ENCODE measurements around the gene UBE2R2.

The UBE2R2 gene

GRCh38 chr9:33932078-33932807, 115.3 kb downstream of the UBE2R2 start:
- H3K4me3 ChIP-seq (ENCODE audit: low read depth, low read length): no peak overlapping the region
- no peak for TF ChIP-seq CTCF (IDR thresholded peaks at IDR 0.05; ENCODE audit: borderline replicate concordance, insufficient read depth, low read depth, low read length)

DNA sequence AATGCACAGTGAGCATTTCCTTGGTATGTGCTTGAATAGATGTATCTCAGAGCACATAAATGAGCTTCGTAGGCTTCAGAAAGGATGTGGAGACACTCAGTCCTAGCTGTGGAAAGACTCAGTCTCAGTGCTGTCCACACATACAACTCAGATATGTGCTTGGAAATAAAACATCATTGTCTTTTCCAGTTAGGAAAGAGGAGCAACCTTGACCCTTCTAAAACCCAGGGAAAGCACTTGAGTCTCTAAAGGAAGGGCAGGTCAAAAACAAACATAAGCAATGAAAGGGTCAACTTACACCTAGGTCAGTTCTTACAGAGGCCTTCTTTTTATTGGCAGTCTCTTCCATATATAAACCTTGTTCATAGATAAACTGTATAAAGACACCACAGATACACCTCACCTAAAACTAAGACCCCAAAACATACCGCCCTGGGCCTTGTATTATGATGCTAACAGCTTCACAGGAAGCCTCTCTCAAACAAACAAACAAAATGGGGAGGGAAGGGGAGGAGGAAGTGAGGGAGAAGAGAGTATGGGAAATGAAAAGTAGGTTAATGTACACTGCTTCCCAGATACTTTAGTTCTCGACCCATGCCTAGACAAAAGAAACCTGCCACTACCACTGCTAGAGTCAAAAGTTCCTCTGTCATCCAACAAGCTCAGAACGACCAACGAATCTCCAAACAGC, 117.4 kb downstream of the UBE2R2 start:
- H3K4me3 ChIP-seq (ENCODE audit: low read depth, low read length): no peak overlapping the region
- no peak for TF ChIP-seq CTCF (IDR thresholded peaks at IDR 0.05; ENCODE audit: borderline replicate concordance, insufficient read depth, low read depth, low read length)

GRCh38 chr9:33939924-33940874, 123.2 kb downstream of the UBE2R2 start:
- H3K4me3 ChIP-seq (ENCODE audit: low read depth, low read length): no peak overlapping the region
- no peak for TF ChIP-seq CTCF (IDR thresholded peaks at IDR 0.05; ENCODE audit: borderline replicate concordance, insufficient read depth, low read depth, low read length)

GRCh38 chr9:33942471-33943083, 125.6 kb downstream of the UBE2R2 start:
- TF ChIP-seq CTCF (IDR thresholded peaks at IDR 0.05; ENCODE audit: borderline replicate concordance, insufficient read depth, low read depth, low read length): no peak
- no peak overlapping the region for H3K4me3 ChIP-seq (ENCODE audit: low read depth, low read length)

GRCh38 chr9:33943389-33943788, 126.4 kb downstream of the UBE2R2 start:
- no peak for TF ChIP-seq CTCF (IDR thresholded peaks at IDR 0.05; ENCODE audit: borderline replicate concordance, insufficient read depth, low read depth, low read length)

GRCh38 chr9:33946779-33947535, 130.0 kb downstream of the UBE2R2 start:
- TF ChIP-seq CTCF (IDR thresholded peaks at IDR 0.05; ENCODE audit: borderline replicate concordance, insufficient read depth, low read depth, low read length): no peak

More at GRCh38 chr9:33943389-33943788, 126.4 kb downstream of the UBE2R2 start:
- H3K4me3 ChIP-seq (ENCODE audit: low read depth, low read length): no peak overlapping the region

More at GRCh38 chr9:33946779-33947535, 130.0 kb downstream of the UBE2R2 start:
- no peak overlapping the region for H3K4me3 ChIP-seq (ENCODE audit: low read depth, low read length)
